ENCODE data around the gene TSPAN7. TPM values are rescaled to one million over a fixed set of nuclear protein-coding genes. Genes with fewer than 3 reads are reported as not detected.

TSPAN7 gene
- total RNA-seq, 6 experiments from 2014 or later = not detected

DNA sequence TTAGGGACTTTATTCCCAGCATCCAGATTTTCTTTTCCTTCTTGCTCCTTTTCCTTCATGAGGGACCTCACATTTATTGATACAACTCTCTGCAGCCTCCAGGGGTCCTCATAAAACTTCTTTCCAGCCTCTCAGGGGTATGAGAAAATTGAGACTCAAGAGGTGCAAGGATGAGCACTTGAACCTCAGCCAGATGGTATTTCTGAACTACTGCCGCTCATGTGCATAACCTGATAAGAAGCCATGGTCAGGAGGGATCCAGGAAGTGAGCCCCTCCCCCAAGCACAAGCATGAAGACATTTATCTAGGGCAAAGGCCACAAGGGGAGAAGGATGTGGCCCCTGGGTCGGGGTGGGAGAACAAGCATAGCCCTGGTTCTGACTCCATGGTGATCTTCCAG is 73.3 kb downstream of the TSPAN7 start:
- Mint-ChIP-seq H3K36me3 (ENCODE audit: low read depth) (no peaks in the 10 kb centered on the region), H3K9me3 (no peaks in the 10 kb centered on the region), H3K27ac (no peak overlapping the region), H3K4me3 (no peak overlapping the region), H3K27me3 (ENCODE audit: insufficient read depth) (no peaks in the 10 kb centered on the region), H3K4me1 (ENCODE audit: low read depth) (no peaks in the 10 kb centered on the region)
- TF ChIP-seq, protein P1, sequence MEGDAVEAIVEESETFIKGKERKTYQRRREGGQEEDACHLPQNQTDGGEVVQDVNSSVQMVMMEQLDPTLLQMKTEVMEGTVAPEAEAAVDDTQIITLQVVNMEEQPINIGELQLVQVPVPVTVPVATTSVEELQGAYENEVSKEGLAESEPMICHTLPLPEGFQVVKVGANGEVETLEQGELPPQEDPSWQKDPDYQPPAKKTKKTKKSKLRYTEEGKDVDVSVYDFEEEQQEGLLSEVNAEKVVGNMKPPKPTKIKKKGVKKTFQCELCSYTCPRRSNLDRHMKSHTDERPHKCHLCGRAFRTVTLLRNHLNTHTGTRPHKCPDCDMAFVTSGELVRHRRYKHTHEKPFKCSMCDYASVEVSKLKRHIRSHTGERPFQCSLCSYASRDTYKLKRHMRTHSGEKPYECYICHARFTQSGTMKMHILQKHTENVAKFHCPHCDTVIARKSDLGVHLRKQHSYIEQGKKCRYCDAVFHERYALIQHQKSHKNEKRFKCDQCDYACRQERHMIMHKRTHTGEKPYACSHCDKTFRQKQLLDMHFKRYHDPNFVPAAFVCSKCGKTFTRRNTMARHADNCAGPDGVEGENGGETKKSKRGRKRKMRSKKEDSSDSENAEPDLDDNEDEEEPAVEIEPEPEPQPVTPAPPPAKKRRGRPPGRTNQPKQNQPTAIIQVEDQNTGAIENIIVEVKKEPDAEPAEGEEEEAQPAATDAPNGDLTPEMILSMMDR (IDR thresholded peaks at IDR 0.05) = no peak
- DNase-seq = no peak

DNA sequence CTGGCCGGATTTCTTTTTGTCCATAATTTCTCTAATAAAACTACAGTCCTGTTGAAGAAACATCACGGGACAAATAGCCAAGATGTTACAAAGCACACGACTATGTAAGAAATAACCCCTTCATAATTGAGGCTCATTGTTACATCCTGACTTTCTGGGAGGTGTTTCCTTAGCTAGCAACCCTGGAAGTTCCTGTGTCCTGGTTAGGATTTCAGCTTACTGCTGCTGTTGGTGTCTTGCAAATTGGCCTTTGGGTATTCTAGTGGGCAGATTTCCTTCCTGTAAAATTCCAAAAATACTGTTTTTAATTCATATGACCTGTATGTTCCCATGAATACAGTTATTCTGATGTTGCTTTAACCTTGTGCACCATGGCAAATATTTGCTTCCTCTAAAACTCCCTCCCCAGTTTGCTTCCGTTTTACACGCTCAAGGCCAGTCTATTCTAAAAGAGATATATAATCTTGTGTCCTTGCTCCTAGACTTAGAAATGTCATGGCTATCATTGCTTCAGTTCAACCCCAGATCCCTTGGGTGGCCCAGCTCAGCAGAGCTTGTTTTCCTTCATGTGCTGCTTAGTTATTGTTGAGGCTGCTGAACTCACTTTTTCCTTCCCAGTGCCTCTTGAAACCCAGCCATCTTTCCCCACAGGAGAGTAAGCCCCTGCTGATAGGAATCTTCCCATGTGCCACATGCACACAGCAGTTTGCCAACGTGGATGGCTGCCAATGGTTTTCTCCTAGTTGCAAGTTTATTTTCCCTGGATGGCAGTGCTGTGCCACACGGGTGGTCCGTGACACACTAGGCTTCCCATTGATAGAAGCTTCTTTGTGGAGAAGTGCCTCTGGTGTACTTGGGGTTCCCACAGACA is 75.8 kb downstream of the TSPAN7 start:
- H3K4me3 Mint-ChIP-seq = no peak overlapping the region

DNA sequence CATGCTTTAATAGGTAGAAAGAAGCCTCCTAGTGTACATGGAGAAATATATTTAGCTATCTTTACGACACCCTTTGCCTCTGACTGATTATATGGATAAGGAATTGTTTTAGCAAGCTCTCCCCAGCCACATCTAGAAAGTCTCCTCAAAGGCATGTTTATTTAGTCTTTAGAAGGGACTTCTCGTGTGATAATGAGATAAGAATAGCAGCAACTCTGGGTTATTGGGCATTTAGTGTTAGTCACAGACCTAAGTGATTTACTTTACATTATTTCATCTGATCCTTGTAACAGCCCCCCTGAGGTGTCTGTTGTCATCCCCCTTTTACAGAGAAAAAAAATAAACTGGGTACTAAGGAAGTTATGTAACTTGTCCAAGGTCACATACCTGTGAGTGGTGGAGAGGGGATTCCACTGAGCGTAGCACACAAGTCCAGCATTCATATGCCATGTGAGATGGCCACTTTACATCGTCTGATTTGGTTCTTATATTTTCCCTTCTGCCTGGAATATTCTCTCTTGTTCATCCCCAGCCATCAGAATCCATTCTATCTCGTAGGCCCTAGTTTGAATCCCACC is 77.7 kb downstream of the TSPAN7 start:
- Mint-ChIP-seq H3K4me3 (no peak overlapping the region), H3K9me3 (no peaks in the 10 kb centered on the region), H3K27me3 (ENCODE audit: insufficient read depth) (no peaks in the 10 kb centered on the region), H3K36me3 (ENCODE audit: low read depth) (no peaks in the 10 kb centered on the region), H3K4me1 (ENCODE audit: low read depth) (no peaks in the 10 kb centered on the region), H3K27ac (no peak overlapping the region)
- TF ChIP-seq, protein P1 (IDR thresholded peaks at IDR 0.05) = no peak
- no peak for DNase-seq

More for the DNA sequence above, 75.8 kb downstream of the TSPAN7 start:
- DNase-seq = no peak
- Mint-ChIP-seq H3K27ac (no peak overlapping the region), H3K9me3 (no peaks in the 10 kb centered on the region), H3K27me3 (ENCODE audit: insufficient read depth) (no peaks in the 10 kb centered on the region), H3K4me1 (ENCODE audit: low read depth) (no peaks in the 10 kb centered on the region), H3K36me3 (ENCODE audit: low read depth) (no peaks in the 10 kb centered on the region)
- TF ChIP-seq, protein P1 (IDR thresholded peaks at IDR 0.05) = no peak

DNA sequence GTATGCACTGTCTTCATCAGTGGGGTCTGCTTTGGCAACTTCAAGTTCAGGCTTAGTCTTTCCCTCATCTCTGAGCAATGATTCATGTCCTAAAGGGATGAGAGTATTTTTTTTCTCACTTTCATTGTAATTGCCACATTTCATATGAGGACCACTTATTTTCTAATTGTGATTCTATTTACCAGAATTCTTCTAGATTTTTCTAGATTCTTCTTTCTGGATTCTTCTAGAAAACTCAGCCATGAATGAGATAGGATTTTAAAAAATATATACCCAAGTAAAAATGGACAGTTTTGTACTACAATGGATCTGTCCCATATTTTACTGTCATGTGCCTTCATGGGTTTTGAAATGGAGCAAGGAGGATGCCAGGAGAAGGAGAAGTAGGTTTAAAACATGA is 78.4 kb downstream of the TSPAN7 start:
- no peak overlapping the region for H3K4me3 Mint-ChIP-seq
- H3K4me1 Mint-ChIP-seq (ENCODE audit: low read depth) = no peaks in the 10 kb centered on the region
- H3K27ac Mint-ChIP-seq = no peak overlapping the region
- H3K36me3 Mint-ChIP-seq (ENCODE audit: low read depth) = no peaks in the 10 kb centered on the region
- H3K9me3 Mint-ChIP-seq = no peaks in the 10 kb centered on the region
- TF ChIP-seq, protein P1 (IDR thresholded peaks at IDR 0.05) = no peak
- H3K27me3 Mint-ChIP-seq (ENCODE audit: insufficient read depth) = no peaks in the 10 kb centered on the region; the same call in 1 of the 2 replicates
- no peak for DNase-seq

DNA sequence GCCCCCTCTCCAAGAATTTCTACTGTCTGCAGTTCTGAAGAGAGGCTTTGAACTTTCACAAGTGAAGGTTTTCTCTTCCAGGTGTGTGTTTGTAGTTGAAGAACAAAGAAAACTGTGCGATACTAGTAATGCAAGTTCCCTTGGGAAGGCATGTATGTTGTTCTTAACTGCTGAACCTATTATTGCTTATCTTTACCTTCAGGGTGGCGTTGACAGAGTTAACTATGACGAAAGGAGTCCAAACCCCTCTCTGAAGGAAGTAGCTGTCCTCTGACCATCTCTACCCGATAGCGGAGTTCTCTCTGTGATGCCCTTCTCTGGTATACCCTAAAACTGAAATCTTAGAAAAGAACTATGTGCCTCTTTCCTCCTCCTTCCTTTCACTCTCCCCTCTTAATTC is 79.9 kb downstream of the TSPAN7 start:
- Mint-ChIP-seq H3K36me3 (ENCODE audit: low read depth) (no peaks in the 10 kb centered on the region), H3K27ac (no peak overlapping the region), H3K4me1 (ENCODE audit: low read depth) (no peaks in the 10 kb centered on the region), H3K9me3 (no peaks in the 10 kb centered on the region), H3K4me3 (no peak overlapping the region), H3K27me3 (ENCODE audit: insufficient read depth) (no peaks in the 10 kb centered on the region; the same call in 1 of the 2 replicates)
- no peak for DNase-seq
- TF ChIP-seq, protein P1 (IDR thresholded peaks at IDR 0.05) = no peak
